SK-N-SH (cell line): Measurements from ENCODE around the gene MRPL51. TPM values are rescaled to one million over a fixed set of nuclear protein-coding genes. Genes with fewer than 3 reads are reported as not detected.

ENCODE experiments used
- CTCF ChIA-PET: fragments of 300-600, 350-600 bp; formaldehyde crosslinking; extraction: SDS; loops from one replicate; lab custom pipeline; 2021; lab: Yijun Ruan, JAX
- POLR2A ChIA-PET: fragments of 350-600 bp; sonication (Branson Sonifier 250); formaldehyde crosslinking; extraction: SDS; loops from one replicate; lab custom pipeline; 2020; ENCODE audit warnings: antibody characterized with exemption, inconsistent platforms; lab: Yijun Ruan, JAX
- DNase-seq: peaks from one replicate; pipeline ENCODE4 v3.0.0; 2012
- H2AFZ ChIP-seq: fragments of 200-600 bp; sonication (generic); 2 replicates; pipeline ENCODE4 v1.8.1; 2016; ENCODE audit warnings: antibody characterized with exemption, mild to moderate bottlenecking, low read depth
- H3F3A ChIP-seq: fragments of 200-600 bp; sonication (generic); replicated peaks from 2 replicates; pipeline ENCODE3; 2016; ENCODE audit warnings: antibody characterized with exemption, mild to moderate bottlenecking; ENCODE audit not compliant: insufficient read depth
- H3K27ac ChIP-seq, 2 experiments: fragments of 200-500 bp in 1 of 2; fragments of 200-600 bp in 1 of 2; sonication (Bioruptor generic) in 1 of 2; sonication (generic), shearing (Covaris generic) in 1 of 2; 2 replicates each; pipeline versions ENCODE4 v1.5.1 to v1.6.1; 2014 to 2016; ENCODE audit warnings: low read depth in 2 of 2, inconsistent platforms in 1 of 2, low read length in 1 of 2, mild to moderate bottlenecking in 1 of 2, mixed read lengths in 1 of 2
- H3K27me3 ChIP-seq: fragments of 200-600 bp; sonication (generic), shearing (Covaris generic); 2 replicates; pipeline ENCODE4 v1.6.1; 2016; ENCODE audit warnings: mixed run types; ENCODE audit not compliant: insufficient read depth
- H3K36me3 ChIP-seq, 2 experiments: fragments of 200-500 bp in 1 of 2; fragments of 200-600 bp in 1 of 2; sonication (Bioruptor generic) in 1 of 2; sonication (generic) in 1 of 2; replicated peaks in 1 of 2; 2 replicates each; pipeline versions ENCODE3 to v1.5.1; 2014 to 2016; ENCODE audit warnings: low read length in 1 of 2, mild to moderate bottlenecking in 1 of 2; ENCODE audit not compliant: insufficient read depth in 2 of 2, control insufficient read depth in 1 of 2
- H3K4me1 ChIP-seq, 2 experiments: fragments of 200-500 bp in 1 of 2; fragments of 200-600 bp in 1 of 2; sonication (Bioruptor generic) in 1 of 2; sonication (generic), shearing (Covaris generic) in 1 of 2; 2 replicates each; pipeline versions ENCODE4 v1.5.1 to v1.6.1; 2014 to 2016; ENCODE audit warnings: low read depth in 1 of 2, low read length in 1 of 2, mixed run types in 1 of 2; ENCODE audit not compliant: insufficient read depth in 2 of 2, control insufficient read depth in 1 of 2
- H3K4me2 ChIP-seq: fragments of 200-600 bp; sonication (generic), shearing (Covaris generic); 2 replicates; pipeline ENCODE4 v1.6.1; 2017; ENCODE audit warnings: mixed run types
- H3K4me3 ChIP-seq, 2 experiments: fragments of 200-500 bp in 1 of 2; fragments of 200-600 bp in 1 of 2; sonication (Bioruptor generic) in 1 of 2; sonication (generic), shearing (Covaris generic) in 1 of 2; 2 replicates each; pipeline versions ENCODE4 v1.5.1 to v1.8.1; 2014 to 2016; ENCODE audit warnings: low read depth in 2 of 2, inconsistent platforms in 1 of 2, low read length in 1 of 2, mild to moderate bottlenecking in 1 of 2, mixed read lengths in 1 of 2, moderate library complexity in 1 of 2
- H3K79me2 ChIP-seq: fragments of 200-600 bp; sonication (generic); 2 replicates; pipeline ENCODE4 v1.8.1; 2017; ENCODE audit warnings: mild to moderate bottlenecking; ENCODE audit not compliant: insufficient read depth
- H3K9ac ChIP-seq: fragments of 200-600 bp; sonication (generic); 2 replicates; pipeline ENCODE4 v1.6.1; 2017; ENCODE audit warnings: mixed run types
- H3K9me2 ChIP-seq: fragments of 200-600 bp; sonication (generic); 2 replicates; pipeline ENCODE4 v1.6.1; 2017; ENCODE audit warnings: mixed run types
- H3K9me3 ChIP-seq: fragments of 200-600 bp; sonication (generic); 2 replicates; pipeline ENCODE4 v1.6.1; 2017; ENCODE audit warnings: mixed run types, mild to moderate bottlenecking, moderate library complexity
- H4K20me1 ChIP-seq: fragments of 200-600 bp; sonication (generic); 2 replicates; pipeline ENCODE4 v1.6.1; 2017; ENCODE audit warnings: mild to moderate bottlenecking, mixed run types; ENCODE audit not compliant: insufficient read depth
- ELF1 ChIP-seq: IDR thresholded peaks from 2 replicates; pipeline ENCODE4 v1.4.0; 2012
- EP300 ChIP-seq, 2 experiments: IDR thresholded peaks; 2 replicates each; pipeline versions ENCODE4 v1.4.0 to v1.6.1; 2012; ENCODE audit warnings: borderline replicate concordance in 1 of 2, low read depth in 1 of 2, low read length in 1 of 2
- FOXJ3 ChIP-seq: sonication (generic); formaldehyde crosslinking; IDR thresholded peaks from 2 replicates; pipeline ENCODE4 v1.5.1; 2020; ENCODE audit warnings: mild to moderate bottlenecking, missing genetic modification reagents
- GATA2 ChIP-seq: sonication (generic); formaldehyde crosslinking; IDR thresholded peaks from 2 replicates; pipeline ENCODE4 v1.5.0; 2020; ENCODE audit warnings: mild to moderate bottlenecking, missing genetic modification reagents
- JUND ChIP-seq: IDR thresholded peaks from 2 replicates; pipeline ENCODE4 v1.4.0; 2012
- POLR2AphosphoS5 ChIP-seq: IDR thresholded peaks from 2 replicates; pipeline ENCODE4 v1.6.1; 2012; ENCODE audit warnings: low read depth, low read length
- RCOR1 ChIP-seq: fragments of 150-350 bp; IDR thresholded peaks from 2 replicates; pipeline ENCODE4 v1.6.1; 2017; ENCODE audit warnings: antibody characterized with exemption, low read length
- REST ChIP-seq: IDR thresholded peaks from 2 replicates; pipeline ENCODE4 v1.6.1; 2012; ENCODE audit warnings: mild to moderate bottlenecking, low read depth, low read length, moderate library complexity
- RFX5 ChIP-seq: IDR thresholded peaks from 2 replicates; pipeline ENCODE4 v1.6.1; 2012; ENCODE audit warnings: mild to moderate bottlenecking, improper control_type of control experiment, low read length
- SMC3 ChIP-seq: IDR thresholded peaks from 2 replicates; pipeline ENCODE4 v1.6.1; 2012; ENCODE audit warnings: low read depth, low read length, improper control_type of control experiment
- YY1 ChIP-seq: IDR thresholded peaks from 2 replicates; pipeline ENCODE4 v1.4.0; 2012; ENCODE audit warnings: low read depth, mild to moderate bottlenecking
- WGBS: methylation state at CpG from one replicate; pipeline ENCODE4 v1.1.6; 2017; ENCODE audit warnings: low lambda C conversion rate; 5-methylcytosine and 5-hydroxymethylcytosine counted together
- polyA plus RNA-seq, 3 experiments: library from polyadenylated mRNA; depleted of rRNA; stranded (reverse); fragments of >200 nt; gene quantifications; 2 replicates each; pipeline ENCODE4 v1.2.3, GENCODE V29; 2012
- TF ChIP-seq, protein P1 (sequence below): IDR thresholded peaks from 2 replicates; pipeline ENCODE4 v1.4.0; 2012; ENCODE audit warnings: low read depth, borderline replicate concordance
- TF ChIP-seq, protein P2 (sequence below): fragments of 150-350 bp; IDR thresholded peaks from 2 replicates; pipeline ENCODE4 v1.6.1; 2016; ENCODE audit warnings: mild to moderate bottlenecking, low read depth, low read length
- TF ChIP-seq, protein P3 (sequence below): IDR thresholded peaks from 2 replicates; pipeline ENCODE4 v1.4.0; 2012; ENCODE audit warnings: low read depth, borderline replicate concordance

The MRPL51 gene
- polyA plus RNA-seq, 1 of the 3 experiments (the other 2 are of a cell fraction) = 189 TPM

GRCh38 chr12:6540181-6540877, 47.3 kb upstream of the MRPL51 start:
- peaks cover 67% of the 10 kb centered on the region for H3F3A ChIP-seq
- no peak overlapping the region for H3K9ac ChIP-seq
- no peak for TF ChIP-seq POLR2AphosphoS5
- TF ChIP-seq, protein P1, sequence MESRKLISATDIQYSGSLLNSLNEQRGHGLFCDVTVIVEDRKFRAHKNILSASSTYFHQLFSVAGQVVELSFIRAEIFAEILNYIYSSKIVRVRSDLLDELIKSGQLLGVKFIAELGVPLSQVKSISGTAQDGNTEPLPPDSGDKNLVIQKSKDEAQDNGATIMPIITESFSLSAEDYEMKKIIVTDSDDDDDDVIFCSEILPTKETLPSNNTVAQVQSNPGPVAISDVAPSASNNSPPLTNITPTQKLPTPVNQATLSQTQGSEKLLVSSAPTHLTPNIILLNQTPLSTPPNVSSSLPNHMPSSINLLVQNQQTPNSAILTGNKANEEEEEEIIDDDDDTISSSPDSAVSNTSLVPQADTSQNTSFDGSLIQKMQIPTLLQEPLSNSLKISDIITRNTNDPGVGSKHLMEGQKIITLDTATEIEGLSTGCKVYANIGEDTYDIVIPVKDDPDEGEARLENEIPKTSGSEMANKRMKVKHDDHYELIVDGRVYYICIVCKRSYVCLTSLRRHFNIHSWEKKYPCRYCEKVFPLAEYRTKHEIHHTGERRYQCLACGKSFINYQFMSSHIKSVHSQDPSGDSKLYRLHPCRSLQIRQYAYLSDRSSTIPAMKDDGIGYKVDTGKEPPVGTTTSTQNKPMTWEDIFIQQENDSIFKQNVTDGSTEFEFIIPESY = no peak
- no peak for TF ChIP-seq REST
- no peak for TF ChIP-seq YY1
- no peak for TF ChIP-seq JUND
- TF ChIP-seq, protein P2, sequence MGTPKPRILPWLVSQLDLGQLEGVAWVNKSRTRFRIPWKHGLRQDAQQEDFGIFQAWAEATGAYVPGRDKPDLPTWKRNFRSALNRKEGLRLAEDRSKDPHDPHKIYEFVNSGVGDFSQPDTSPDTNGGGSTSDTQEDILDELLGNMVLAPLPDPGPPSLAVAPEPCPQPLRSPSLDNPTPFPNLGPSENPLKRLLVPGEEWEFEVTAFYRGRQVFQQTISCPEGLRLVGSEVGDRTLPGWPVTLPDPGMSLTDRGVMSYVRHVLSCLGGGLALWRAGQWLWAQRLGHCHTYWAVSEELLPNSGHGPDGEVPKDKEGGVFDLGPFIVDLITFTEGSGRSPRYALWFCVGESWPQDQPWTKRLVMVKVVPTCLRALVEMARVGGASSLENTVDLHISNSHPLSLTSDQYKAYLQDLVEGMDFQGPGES = no peak
- no peak for TF ChIP-seq ELF1
- no peak for TF ChIP-seq FOXJ3 (CRISPR knock-in tag)
- no peak for TF ChIP-seq GATA2 (CRISPR knock-in tag)
- TF ChIP-seq EP300 (IDR thresholded peaks at IDR 0.05; ENCODE audit: borderline replicate concordance in 1 of 2, low read depth in 1 of 2, low read length in 1 of 2) = no peak
- TF ChIP-seq, protein P3, sequence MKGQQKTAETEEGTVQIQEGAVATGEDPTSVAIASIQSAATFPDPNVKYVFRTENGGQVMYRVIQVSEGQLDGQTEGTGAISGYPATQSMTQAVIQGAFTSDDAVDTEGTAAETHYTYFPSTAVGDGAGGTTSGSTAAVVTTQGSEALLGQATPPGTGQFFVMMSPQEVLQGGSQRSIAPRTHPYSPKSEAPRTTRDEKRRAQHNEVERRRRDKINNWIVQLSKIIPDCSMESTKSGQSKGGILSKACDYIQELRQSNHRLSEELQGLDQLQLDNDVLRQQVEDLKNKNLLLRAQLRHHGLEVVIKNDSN = no peak
- no peak for TF ChIP-seq SMC3
- TF ChIP-seq RFX5 = no peak
- TF ChIP-seq RCOR1 = no peak
- no peaks in the 10 kb centered on the region for H3K27me3 ChIP-seq
- no peak overlapping the region for H3K4me3 ChIP-seq
- H3K4me1 ChIP-seq = peaks cover 5 to 20% of the 10 kb centered on the region in 2 experiments; a peak in 3 of 4 replicates
- no peak overlapping the region for H2AFZ ChIP-seq
- DNase-seq = peak; percentile 36
- no peaks in the 10 kb centered on the region for H3K9me3 ChIP-seq
- no peaks in the 10 kb centered on the region for H3K9me2 ChIP-seq
- 89% methylated on average over 28 of the region's 35 CpGs for WGBS
- POLR2A ChIA-PET = interaction anchor here (0.9 to 5.4 kb wide), 5 partner anchors 11 to 70 kb away, joined by 4 to 73 read pairs (median 6); partner anchors contain the start of genes MRPL51 and VAMP1
- no peak overlapping the region for H3K4me2 ChIP-seq
- H3K27ac ChIP-seq = no peak overlapping the region
- H3K36me3 ChIP-seq = peaks cover 42 to 56% of the 10 kb centered on the region in 2 experiments
- peaks cover 45% of the 10 kb centered on the region for H4K20me1 ChIP-seq
- H3K79me2 ChIP-seq = peaks cover 60% of the 10 kb centered on the region
- CTCF ChIA-PET = interaction anchor here (1.9 to 9.4 kb wide), 5 partner anchors 13 to 116 kb away, joined by 6 to 228 read pairs (median 13); partner anchors contain the start of genes IFFO1 and VAMP1
